HG03571 (cell line): ENCODE data around the gene COQ3.

Experiments used
- ATAC-seq: cut with Tn5 transposase; IDR thresholded peaks from one replicate; pipeline ENCODE4 v1.9.1; 2021; ENCODE audit not compliant: unreplicated experiment

COQ3 gene

DNA sequence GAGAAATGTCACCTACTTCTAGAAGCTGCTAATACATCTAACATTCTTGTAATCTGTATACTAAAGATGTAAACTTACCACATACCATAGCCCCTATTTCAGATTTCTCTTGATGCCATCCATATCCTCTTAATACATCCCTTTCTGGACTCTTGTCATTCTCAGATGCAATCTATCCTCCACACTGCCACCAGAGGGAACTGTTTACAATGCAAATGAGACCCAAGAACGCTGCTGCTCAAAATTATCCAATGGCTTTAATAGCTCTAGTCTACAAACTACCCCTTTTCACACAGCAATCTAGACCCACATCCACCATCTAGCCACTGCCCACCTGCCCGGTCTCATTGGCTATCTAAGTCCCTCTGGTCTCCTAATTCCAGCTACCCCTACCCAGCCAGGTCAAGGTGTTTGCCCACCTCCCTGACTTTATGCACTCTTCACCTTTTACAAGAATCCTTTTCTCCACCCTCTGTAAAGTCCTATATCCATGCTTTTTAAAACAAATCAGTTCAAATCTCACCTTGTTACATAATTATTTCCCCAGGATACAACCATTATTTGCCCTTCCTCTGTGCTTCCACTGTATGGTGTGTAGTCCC, 59.4 kb downstream of the COQ3 start:
- peak; percentile 37 for ATAC-seq

- ATAC-seq, result peak; percentile 92
These were observed 60.9 kb downstream of the COQ3 start for GRCh38 chr6:99333068-99333467.

- no peak for ATAC-seq
These were observed 62.5 kb downstream of the COQ3 start for GRCh38 chr6:99331531-99331930.

DNA sequence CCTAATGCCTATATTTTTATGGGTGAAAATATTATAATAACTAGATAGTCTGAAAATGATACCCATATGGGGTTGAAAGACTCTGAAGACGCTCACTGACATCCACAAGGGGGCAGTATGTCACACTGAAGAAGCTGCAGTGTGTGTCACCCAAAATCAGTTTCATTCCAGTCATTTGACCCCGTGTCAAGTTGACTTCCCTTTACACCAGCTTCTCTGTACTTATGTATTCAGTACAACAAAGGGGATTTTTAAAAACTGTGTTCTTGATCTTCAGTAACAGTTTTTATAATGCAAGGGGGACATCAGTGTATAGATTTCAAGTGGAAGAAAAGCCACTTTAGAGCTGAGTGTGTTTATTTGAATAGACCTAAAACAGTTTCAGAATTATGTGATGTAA, 63.8 kb downstream of the COQ3 start:
- peak; percentile 68 for ATAC-seq

GRCh38 chr6:99324996-99325395, 69.0 kb downstream of the COQ3 start:
- no peak for ATAC-seq
